Mesothelial cell of epicardium (in vitro differentiated cells): Measurements from ENCODE around the gene CTDP1. TPM values are rescaled to one million over a fixed set of nuclear protein-coding genes. Genes with fewer than 3 reads are reported as not detected.

Experiments
- DNase-seq, 2 experiments: peaks; one replicate each; pipeline ENCODE4 v3.0.0; 2021; ENCODE audit warnings: low spot score in 2 of 2; ENCODE audit not compliant: unreplicated experiment in 2 of 2
- H3K27ac Mint-ChIP-seq: 2 replicates; pipeline ENCODE4 v1.8.0; 2021; ENCODE audit warnings: mixed read lengths
- H3K27me3 Mint-ChIP-seq: 2 replicates; pipeline ENCODE4 v1.8.0; 2021; ENCODE audit warnings: low read depth, mixed read lengths
- H3K36me3 Mint-ChIP-seq: 2 replicates; pipeline ENCODE4 v1.8.0; 2021; ENCODE audit warnings: mixed read lengths
- H3K4me1 Mint-ChIP-seq: 2 replicates; pipeline ENCODE4 v1.8.0; 2021; ENCODE audit warnings: mixed read lengths
- H3K4me3 Mint-ChIP-seq: 2 replicates; pipeline ENCODE4 v1.8.0; 2021; ENCODE audit warnings: mild to moderate bottlenecking, moderate library complexity, mixed read lengths
- H3K9me3 Mint-ChIP-seq: 2 replicates; pipeline ENCODE4 v1.8.0; 2021; ENCODE audit warnings: mixed read lengths
- CTCF ChIP-seq: fragments of 200-600 bp; sonication (generic); IDR thresholded peaks from one replicate; pipeline ENCODE4 v1.5.0; 2021; ENCODE audit warnings: antibody characterized with exemption; ENCODE audit not compliant: unreplicated experiment
- total RNA-seq: library from RNA; stranded (reverse); gene quantifications from 3 replicates; pipeline ENCODE4 v1.2.1, GENCODE V29; 2021

CTDP1 gene
- total RNA-seq, 1 donor from 2014 or later, result 24.1 TPM

- H3K27me3 Mint-ChIP-seq, result peaks cover 42% of the 10 kb centered on the region
- no peaks in the 10 kb centered on the region for H3K36me3 Mint-ChIP-seq
- H3K4me1 Mint-ChIP-seq, result no peaks in the 10 kb centered on the region
- DNase-seq, result no peak
- no peak overlapping the region for H3K4me3 Mint-ChIP-seq
- peaks cover 15% of the 10 kb centered on the region for H3K9me3 Mint-ChIP-seq
- no peak overlapping the region for H3K27ac Mint-ChIP-seq
- no peak for TF ChIP-seq CTCF
These were observed 91.2 kb downstream of the CTDP1 start for GRCh38 chr18:79770826-79771225.

GRCh38 chr18:79771446-79772107 is 92.0 kb downstream of the CTDP1 start:
- Mint-ChIP-seq H3K27ac (no peak overlapping the region), H3K4me1 (no peaks in the 10 kb centered on the region), H3K4me3 (no peak overlapping the region), H3K9me3 (peaks cover 15% of the 10 kb centered on the region), H3K36me3 (no peaks in the 10 kb centered on the region), H3K27me3 (peaks cover 47% of the 10 kb centered on the region)
- no peak for TF ChIP-seq CTCF
- peak in 1 of 2 experiments; percentile 10 for DNase-seq

- Mint-ChIP-seq H3K9me3 (peaks cover 13% of the 10 kb centered on the region), H3K27ac (no peak overlapping the region), H3K4me1 (no peaks in the 10 kb centered on the region), H3K4me3 (no peak overlapping the region), H3K27me3 (peaks cover 50% of the 10 kb centered on the region), H3K36me3 (no peaks in the 10 kb centered on the region)
- peak in 1 of 2 experiments; percentile 30 for DNase-seq
- TF ChIP-seq CTCF, result no peak
These were observed 92.7 kb downstream of the CTDP1 start for GRCh38 chr18:79772108-79772864.

GRCh38 chr18:79772865-79773696 is 93.5 kb downstream of the CTDP1 start:
- Mint-ChIP-seq H3K36me3 (no peaks in the 10 kb centered on the region), H3K4me1 (no peaks in the 10 kb centered on the region), H3K27ac (no peak overlapping the region)

More at GRCh38 chr18:79772865-79773696, 93.5 kb downstream of the CTDP1 start:
- no peak for TF ChIP-seq CTCF
- H3K9me3 Mint-ChIP-seq, result peaks cover 5% of the 10 kb centered on the region
- peaks cover 56% of the 10 kb centered on the region for H3K27me3 Mint-ChIP-seq
- peak in 1 of 2 experiments; percentile 17 for DNase-seq
- H3K4me3 Mint-ChIP-seq, result no peak overlapping the region
